ENCODE results near the gene BPIFA2.

Gene BPIFA2

DNA sequence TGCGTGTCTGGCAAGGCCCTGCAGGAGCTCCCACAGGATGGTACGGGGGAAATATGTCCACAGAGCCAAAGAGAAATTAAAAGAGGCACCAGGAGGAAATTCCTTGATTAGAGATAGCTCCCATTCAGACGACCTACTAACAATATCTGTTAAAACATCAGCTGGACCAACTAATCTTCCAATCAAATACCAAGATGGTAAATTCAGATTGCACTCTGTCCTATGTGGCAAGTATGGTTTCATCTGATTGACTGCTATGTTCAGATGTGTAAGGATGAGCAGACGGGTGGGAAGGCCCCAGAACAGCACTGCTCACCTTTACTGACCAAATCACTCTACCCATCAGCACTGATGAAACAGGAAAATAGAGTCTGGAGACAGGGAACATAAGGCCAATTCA is 19.5 kb downstream of the BPIFA2 start:
- no peak overlapping the region for H3K4me3 ChIP-seq (ENCODE audit: low read depth, low read length)
- in situ Hi-C loops (cut with HindIII; ENCODE audit: low sequenced_read_pairs), result no loop called here

DNA sequence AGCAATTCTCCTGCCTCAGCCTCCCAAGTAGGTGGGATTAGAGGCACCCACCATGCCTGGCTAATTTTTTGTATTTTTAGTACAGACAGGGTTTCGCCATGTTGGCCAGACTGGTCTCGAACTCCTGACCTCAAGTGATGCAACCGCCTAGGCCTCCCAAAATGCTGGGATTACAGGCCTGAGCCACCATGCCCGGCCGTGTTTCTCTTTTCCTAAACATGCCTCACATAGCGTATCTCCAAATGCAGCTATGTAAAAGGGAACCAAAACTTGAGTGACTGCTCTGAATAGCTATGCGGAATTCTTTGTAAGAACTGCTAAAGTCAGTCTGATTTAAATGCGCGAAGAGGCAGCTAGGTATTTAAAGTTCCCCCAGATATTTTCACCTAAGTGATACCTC is 20.5 kb downstream of the BPIFA2 start:
- in situ Hi-C loops (cut with HindIII; ENCODE audit: low sequenced_read_pairs), result no loop called here
- no peak for DNase-seq (ENCODE audit: low read depth, low spot score)
- no peak overlapping the region for H3K4me3 ChIP-seq (ENCODE audit: low read depth, low read length)
- TF ChIP-seq, protein P1, sequence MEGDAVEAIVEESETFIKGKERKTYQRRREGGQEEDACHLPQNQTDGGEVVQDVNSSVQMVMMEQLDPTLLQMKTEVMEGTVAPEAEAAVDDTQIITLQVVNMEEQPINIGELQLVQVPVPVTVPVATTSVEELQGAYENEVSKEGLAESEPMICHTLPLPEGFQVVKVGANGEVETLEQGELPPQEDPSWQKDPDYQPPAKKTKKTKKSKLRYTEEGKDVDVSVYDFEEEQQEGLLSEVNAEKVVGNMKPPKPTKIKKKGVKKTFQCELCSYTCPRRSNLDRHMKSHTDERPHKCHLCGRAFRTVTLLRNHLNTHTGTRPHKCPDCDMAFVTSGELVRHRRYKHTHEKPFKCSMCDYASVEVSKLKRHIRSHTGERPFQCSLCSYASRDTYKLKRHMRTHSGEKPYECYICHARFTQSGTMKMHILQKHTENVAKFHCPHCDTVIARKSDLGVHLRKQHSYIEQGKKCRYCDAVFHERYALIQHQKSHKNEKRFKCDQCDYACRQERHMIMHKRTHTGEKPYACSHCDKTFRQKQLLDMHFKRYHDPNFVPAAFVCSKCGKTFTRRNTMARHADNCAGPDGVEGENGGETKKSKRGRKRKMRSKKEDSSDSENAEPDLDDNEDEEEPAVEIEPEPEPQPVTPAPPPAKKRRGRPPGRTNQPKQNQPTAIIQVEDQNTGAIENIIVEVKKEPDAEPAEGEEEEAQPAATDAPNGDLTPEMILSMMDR (IDR thresholded peaks at IDR 0.05; ENCODE audit: low read depth, low read length), result no peak

More for the DNA sequence above, 19.5 kb downstream of the BPIFA2 start:
- TF ChIP-seq, protein P1 (IDR thresholded peaks at IDR 0.05; ENCODE audit: low read depth, low read length), result no peak
- no peak for DNase-seq (ENCODE audit: low read depth, low spot score)

DNA sequence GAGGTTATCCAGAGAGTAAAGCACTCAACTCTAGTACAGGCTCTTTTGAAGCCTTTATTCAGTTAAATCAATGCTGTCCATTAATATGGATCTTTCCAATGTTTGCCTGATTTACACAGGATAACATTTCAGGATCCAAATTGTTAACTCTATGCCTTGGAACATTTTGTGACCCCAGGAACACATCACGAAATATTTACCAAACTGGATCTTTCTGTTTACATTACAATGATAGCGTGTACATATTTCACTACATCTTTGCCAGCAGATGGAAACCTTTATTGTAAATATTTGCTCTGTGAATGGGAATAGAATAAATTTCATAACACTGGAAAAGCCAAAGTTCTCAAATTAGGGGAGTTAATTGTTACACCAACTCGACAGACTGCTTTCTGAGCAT is 23.5 kb downstream of the BPIFA2 start:
- no peak for DNase-seq (ENCODE audit: low read depth, low spot score)
- TF ChIP-seq, protein P1 (IDR thresholded peaks at IDR 0.05; ENCODE audit: low read depth, low read length), result no peak
- no peak overlapping the region for H3K4me3 ChIP-seq (ENCODE audit: low read depth, low read length)
- in situ Hi-C loops (cut with HindIII; ENCODE audit: low sequenced_read_pairs), result no loop called here

DNA sequence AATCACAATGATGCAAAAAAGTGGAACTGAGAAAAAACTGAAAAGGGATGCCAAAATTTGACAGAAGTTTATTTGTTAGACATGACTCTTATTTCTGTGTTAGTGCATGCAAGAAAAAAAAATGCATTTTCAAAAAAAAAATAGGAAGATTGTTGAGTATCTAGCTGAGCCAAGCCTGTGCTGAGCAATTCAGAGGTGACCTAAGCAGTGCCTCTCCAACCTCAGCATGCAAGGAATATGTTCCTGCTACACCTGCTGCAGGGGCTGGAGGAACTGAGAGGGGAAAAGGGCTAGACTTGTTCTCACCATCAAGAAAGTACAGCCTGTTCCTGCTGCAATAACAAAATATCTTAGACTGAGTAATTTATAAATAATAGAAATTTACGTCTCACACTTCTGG is 24.0 kb downstream of the BPIFA2 start:
- in situ Hi-C loops (cut with HindIII; ENCODE audit: low sequenced_read_pairs), result no loop called here
- TF ChIP-seq, protein P1 (IDR thresholded peaks at IDR 0.05; ENCODE audit: low read depth, low read length), result no peak
- H3K4me3 ChIP-seq (ENCODE audit: low read depth, low read length), result no peak overlapping the region
- no peak for DNase-seq (ENCODE audit: low read depth, low spot score)

DNA sequence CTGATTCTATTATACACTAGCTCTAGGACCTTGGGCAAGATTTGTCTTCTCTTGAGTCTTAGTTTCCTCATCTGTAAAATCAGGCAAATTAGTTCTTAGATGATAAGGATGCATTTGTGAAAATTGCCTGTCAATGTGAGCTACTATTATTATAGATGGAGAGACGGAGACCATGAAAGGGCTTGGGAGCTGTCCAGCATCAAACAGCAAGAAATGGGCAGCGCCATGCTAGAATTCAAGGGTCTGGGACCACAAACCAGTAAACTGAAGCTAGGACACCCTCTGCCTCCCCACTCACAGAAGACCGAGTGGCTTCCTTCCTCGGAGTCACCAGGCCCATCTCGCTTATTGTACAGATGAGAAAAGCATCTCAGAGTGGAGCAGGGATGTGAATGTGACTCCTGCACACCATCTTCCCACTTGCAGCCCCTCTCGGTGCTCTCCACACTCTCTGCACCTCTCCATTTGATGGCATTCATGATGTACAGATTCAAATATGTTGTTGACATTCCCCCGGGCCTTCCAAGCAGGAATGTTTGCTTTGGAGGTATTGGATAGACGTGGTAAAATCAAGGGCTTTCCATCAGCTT is 25.0 kb downstream of the BPIFA2 start:
- TF ChIP-seq, protein P1 (IDR thresholded peaks at IDR 0.05; ENCODE audit: low read depth, low read length), result no peak
- no peak for DNase-seq (ENCODE audit: low read depth, low spot score)
- no peak overlapping the region for H3K4me3 ChIP-seq (ENCODE audit: low read depth, low read length)
- in situ Hi-C loops (cut with HindIII; ENCODE audit: low sequenced_read_pairs), result no loop called here

DNA sequence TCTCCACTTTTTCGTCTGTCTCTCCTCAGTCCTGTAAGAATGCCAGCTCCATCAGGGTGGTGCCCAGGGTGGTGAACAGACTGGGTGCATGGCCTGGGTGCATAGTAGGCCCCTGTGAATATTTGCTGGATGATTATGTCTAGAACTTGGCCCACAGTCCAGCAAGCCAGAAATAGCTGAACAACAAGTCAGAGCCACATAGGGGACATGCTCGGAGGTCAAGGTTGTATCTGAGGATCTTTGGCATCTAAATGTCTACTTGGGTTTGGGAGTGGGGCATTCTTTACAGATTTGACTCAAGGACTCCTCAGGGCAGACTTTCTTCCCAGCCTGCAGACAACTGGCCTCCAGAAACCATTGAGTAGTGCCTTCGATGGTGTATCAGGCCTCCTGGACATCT is 31.1 kb downstream of the BPIFA2 start:
- no peak overlapping the region for H3K4me3 ChIP-seq (ENCODE audit: low read depth, low read length)
- TF ChIP-seq, protein P1 (IDR thresholded peaks at IDR 0.05; ENCODE audit: low read depth, low read length), result no peak
- DNase-seq (ENCODE audit: low read depth, low spot score), result no peak
- in situ Hi-C loops (cut with HindIII; ENCODE audit: low sequenced_read_pairs), result no loop called here

DNA sequence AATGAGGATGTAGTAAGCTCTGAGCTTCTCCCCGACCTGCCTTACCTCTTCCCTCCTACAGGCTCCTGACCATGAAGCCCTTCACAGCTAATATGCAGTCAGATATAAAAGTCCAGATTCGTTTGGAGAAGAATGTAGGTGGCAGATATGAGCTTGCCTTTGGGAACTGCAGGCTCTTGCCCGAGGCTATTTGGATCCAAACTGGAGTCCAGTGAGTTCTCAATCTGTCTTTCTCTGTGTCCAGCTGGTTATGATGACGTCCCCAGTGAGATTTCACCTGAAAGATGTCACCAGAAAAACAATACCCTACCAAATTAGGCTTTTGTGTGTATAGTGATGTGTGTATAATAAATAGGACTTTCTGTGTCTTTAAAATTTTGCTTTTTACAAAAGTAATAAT is 34.5 kb downstream of the BPIFA2 start:
- H3K4me3 ChIP-seq (ENCODE audit: low read depth, low read length), result no peak overlapping the region
- DNase-seq (ENCODE audit: low read depth, low spot score), result no peak
- in situ Hi-C loops (cut with HindIII; ENCODE audit: low sequenced_read_pairs), result no loop called here

More for the DNA sequence above, 34.5 kb downstream of the BPIFA2 start:
- TF ChIP-seq, protein P1 (IDR thresholded peaks at IDR 0.05; ENCODE audit: low read depth, low read length), result no peak

Measured in astrocyte of the spinal cord (primary cell).